ENCODE results near the gene ESR2.
A peak's percentile ranks its signal among the peaks of the same experiment; 100 is the strongest.

Gene ESR2

GRCh38 chr14:64147126-64147790, 146.9 kb downstream of the ESR2 start:
- Histone ChIP-seq H3K4me3 (ENCODE audit: low read depth, low read length) (no peak overlapping the region), H3K27ac (no peak overlapping the region), H3K36me3 (replicated peaks) (no peaks in the 10 kb centered on the region), H3K27me3 (replicated peaks) (no peaks in the 10 kb centered on the region)
- in situ Hi-C loops (cut with HindIII; ENCODE audit: low pct_ligation_motif_present, low sequenced_read_pairs), result no loop called here
- TF ChIP-seq CTCF (IDR thresholded peaks at IDR 0.05; ENCODE audit: low read depth, low read length, missing control alignments), result no peak
- DNase-seq, result peak; percentile 48

- TF ChIP-seq CTCF (IDR thresholded peaks at IDR 0.05; ENCODE audit: low read depth, low read length, missing control alignments), result peak; percentile 57
- H3K27me3 ChIP-seq (replicated peaks), result no peaks in the 10 kb centered on the region
- H3K27ac ChIP-seq, result no peak overlapping the region
- H3K36me3 ChIP-seq (replicated peaks), result no peaks in the 10 kb centered on the region
- no peak for DNase-seq
- H3K4me3 ChIP-seq (ENCODE audit: low read depth, low read length), result no peak overlapping the region
- in situ Hi-C loops (cut with HindIII; ENCODE audit: low pct_ligation_motif_present, low sequenced_read_pairs), result no loop called here
These were observed 156.4 kb downstream of the ESR2 start for GRCh38 chr14:64137657-64138290.

DNA sequence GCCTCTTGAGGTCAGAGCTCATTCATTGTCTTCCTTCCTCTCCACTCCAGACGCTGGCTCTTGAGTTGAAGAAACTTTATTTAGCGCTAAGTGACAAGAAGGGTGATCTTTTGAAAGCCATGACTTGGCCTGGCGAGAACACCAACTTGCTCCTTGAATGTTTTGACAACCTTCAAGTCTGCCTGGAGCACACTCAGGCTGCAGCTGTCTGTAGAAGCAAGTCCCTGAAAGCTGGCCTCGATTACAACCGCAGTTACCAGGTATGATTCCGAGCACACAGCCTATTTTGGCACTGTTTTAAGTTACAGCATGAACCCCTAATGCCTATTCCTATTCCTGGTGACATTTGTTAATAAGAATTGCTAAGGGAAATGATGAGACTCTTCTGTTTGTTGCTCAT, 167.6 kb downstream of the ESR2 start:
- in situ Hi-C loops (cut with HindIII; ENCODE audit: low pct_ligation_motif_present, low sequenced_read_pairs), result no loop called here
- no peaks in the 10 kb centered on the region for H3K36me3 ChIP-seq (replicated peaks)

GRCh38 chr14:64125270-64125669, 168.9 kb downstream of the ESR2 start:
- no peak for TF ChIP-seq CTCF (IDR thresholded peaks at IDR 0.05; ENCODE audit: low read depth, low read length, missing control alignments)
- in situ Hi-C loops (cut with HindIII; ENCODE audit: low pct_ligation_motif_present, low sequenced_read_pairs), result no loop called here
- no peak overlapping the region for H3K27ac ChIP-seq
- H3K36me3 ChIP-seq (replicated peaks), result no peaks in the 10 kb centered on the region
- no peak for DNase-seq
- H3K27me3 ChIP-seq (replicated peaks), result no peaks in the 10 kb centered on the region
- no peak overlapping the region for H3K4me3 ChIP-seq (ENCODE audit: low read depth, low read length)

More for the DNA sequence above, 167.6 kb downstream of the ESR2 start:
- Histone ChIP-seq H3K4me3 (ENCODE audit: low read depth, low read length) (no peak overlapping the region), H3K27ac (no peak overlapping the region), H3K27me3 (replicated peaks) (no peaks in the 10 kb centered on the region)
- DNase-seq, result no peak
- no peak for TF ChIP-seq CTCF (IDR thresholded peaks at IDR 0.05; ENCODE audit: low read depth, low read length, missing control alignments)

- DNase-seq, result no peak
- in situ Hi-C loops (cut with HindIII; ENCODE audit: low pct_ligation_motif_present, low sequenced_read_pairs), result no loop called here
- no peak overlapping the region for H3K27ac ChIP-seq
These were observed 170.8 kb downstream of the ESR2 start for GRCh38 chr14:64123241-64123822.

More at GRCh38 chr14:64123241-64123822, 170.8 kb downstream of the ESR2 start:
- Histone ChIP-seq H3K4me3 (ENCODE audit: low read depth, low read length) (no peak overlapping the region), H3K36me3 (replicated peaks) (no peaks in the 10 kb centered on the region), H3K27me3 (replicated peaks) (no peaks in the 10 kb centered on the region)
- no peak for TF ChIP-seq CTCF (IDR thresholded peaks at IDR 0.05; ENCODE audit: low read depth, low read length, missing control alignments)

All from brain microvascular endothelial cell (primary cell).